GM18868 (cell line): ENCODE data around the gene TP73.
A peak's percentile ranks its signal among the peaks of the same experiment; 100 is the strongest.

Experiments used
- ATAC-seq: cut with Tn5 transposase; IDR thresholded peaks from one replicate; pipeline ENCODE4 v1.9.1; 2021; ENCODE audit warnings: mild to moderate bottlenecking, moderate library complexity; ENCODE audit not compliant: unreplicated experiment

Gene TP73

DNA sequence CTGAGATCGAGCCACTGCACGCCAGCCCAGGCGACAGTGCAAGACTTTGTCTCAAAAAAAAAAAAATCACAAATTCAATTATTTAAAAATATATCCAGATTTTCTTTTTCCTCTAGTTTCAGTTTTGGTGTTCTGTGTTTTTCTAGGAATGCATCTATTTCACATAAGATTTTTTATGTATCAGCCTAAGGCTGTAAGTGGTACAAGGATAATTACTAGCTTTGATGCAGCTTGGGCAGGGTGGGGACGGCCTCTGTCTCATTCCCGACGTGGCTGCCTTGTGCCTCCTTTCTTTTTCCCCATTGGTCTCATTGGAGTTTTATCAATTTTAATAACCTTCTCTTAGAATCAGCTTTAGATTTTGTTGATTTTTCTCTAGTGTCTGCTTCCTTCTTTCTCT lies 106.8 kb downstream of the TP73 start:
- no peak for ATAC-seq

DNA sequence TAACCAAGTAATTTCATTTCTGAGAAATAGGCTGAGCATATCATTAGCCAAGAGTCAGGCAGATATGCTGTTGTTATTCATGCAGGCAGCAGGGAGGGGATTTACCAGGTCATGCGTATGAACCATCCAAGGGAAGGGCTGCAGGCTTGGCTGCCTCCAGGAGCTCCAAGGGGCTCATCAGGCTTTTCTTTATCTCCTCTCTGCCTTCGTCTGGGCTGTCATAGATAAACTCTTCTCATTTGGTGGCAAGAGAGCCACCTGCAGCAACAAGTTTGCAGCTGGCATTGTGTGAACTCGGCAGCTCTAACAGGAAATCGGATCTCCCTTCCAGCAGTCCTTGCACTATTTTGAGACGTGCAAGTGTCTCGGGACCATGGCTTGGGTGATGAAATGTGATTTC lies 107.5 kb downstream of the TP73 start:
- no peak for ATAC-seq

DNA sequence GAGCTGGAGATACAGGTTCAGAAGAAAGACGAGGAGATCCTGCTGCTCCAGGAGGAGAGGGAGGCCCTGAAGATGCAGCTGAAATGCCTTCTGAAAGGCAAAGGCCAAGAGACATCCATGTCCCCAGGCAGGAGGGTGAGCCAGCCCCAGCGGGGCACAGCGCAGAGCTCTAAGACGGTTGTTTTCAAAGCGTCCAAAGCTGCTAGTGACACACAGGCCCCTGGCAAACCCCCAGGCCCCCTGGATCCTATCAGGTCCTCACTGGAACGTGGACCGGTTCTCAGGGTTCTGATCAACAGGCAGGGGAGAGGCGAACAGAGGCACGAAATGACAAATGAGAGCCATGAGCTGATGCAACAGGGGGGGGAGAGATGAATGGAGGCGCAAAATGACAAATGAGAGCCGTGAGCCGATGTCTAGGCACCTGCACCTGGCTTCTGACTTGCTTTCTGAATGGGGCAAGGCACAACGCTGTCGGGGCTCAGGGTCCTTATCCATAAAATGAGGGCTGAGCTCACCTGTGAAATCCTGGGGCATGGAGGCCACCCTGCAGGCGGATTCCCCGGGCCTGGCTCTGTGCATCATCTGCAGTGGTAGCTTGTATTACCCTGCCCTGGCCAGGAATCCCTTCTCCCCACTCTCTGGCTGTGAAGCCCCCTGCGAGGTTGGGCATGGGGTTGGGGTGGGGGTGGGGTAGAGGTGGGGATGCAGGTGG lies 109.1 kb downstream of the TP73 start:
- no peak for ATAC-seq

DNA sequence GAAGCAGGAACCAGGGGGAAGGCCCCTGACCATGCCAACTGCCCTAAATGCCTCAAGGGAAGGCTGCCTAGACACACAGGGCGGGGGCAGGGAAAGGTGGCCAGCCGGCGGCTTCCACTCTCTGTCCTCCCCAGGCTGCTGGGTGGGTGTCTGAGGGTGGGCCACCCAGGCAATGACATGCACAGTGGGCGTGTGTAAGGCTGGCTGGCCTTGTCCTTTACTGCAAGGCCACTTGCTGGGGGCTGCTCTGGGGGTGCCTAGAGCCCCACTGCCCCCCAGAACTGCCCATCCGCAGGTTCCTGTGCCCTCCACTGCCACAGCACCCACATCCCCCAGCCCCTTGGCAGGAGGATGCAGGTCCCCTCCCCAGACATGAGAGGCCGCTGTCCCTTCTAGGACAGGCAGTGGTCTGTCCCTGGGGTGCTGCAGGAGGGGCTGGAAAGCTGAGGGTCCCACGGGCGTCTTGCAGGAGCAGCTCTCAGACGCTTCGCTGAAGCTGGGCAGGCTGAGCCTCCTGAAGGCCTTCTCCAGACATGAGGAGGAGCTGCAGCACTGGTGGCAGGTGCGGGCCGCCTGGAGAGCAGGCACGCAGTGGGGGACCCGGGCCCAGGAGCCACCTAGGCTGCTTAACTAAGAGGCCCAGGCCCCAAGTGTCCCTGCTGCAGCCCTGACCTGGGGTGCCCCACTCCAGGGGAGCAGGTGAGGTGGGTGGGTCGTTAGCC lies 110.0 kb downstream of the TP73 start:
- no peak for ATAC-seq

DNA sequence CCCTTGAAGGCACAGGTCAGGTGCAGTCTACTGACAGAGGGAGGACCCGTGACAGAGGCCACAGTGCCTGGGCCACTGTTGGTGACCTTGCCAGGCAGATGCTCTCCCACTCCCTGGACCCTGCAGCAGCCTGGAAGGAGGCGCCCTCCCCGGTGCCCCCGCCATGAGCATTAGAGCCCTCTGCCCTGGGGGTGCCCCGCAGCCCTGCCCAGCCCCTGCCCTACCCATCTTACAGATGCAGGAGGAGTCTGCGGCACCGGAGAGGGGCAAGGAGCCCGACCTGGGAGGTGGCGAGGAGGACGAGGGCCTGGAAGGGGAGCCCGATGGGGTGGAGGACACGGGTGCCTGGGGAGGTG lies 110.5 kb downstream of the TP73 start:
- ATAC-seq, result no peak

DNA sequence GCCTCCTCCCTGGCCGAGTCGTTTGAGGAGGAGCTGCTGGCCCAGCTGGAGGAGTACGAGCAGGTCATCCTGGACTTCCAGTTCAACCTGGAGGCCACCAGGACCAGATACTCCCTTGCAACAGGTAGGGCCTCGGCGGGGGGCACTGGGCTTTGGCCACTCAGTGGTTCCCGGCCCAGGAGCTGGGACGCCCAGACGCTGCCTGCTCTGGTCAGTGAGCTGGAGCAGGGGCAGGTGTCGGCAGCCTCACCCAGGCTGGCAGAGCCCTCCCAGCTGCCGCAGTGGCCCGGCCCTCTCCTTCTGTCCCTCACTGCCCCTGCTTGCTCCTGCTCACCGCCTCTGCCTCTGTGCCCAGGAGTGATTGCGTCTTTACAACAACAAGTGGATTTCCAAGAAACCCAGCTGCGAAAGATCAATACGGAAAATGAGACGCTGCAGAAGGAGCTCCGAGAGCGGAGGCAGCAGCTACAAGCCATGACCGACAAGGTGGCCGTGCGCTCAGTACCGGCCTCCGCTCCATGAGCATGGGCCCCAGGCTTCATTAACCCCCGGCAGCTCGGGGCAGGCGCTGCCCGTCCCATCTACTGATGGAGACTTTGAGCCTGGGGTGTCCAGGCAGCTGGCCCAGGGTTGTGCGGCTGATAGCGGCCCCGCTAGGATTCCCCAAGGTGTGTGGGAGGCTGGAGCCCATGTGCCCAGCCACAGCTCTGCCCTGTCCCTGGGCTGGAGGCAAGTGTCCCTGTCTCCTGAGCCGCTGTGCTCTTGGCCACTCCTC lies 111.2 kb downstream of the TP73 start:
- no peak for ATAC-seq

DNA sequence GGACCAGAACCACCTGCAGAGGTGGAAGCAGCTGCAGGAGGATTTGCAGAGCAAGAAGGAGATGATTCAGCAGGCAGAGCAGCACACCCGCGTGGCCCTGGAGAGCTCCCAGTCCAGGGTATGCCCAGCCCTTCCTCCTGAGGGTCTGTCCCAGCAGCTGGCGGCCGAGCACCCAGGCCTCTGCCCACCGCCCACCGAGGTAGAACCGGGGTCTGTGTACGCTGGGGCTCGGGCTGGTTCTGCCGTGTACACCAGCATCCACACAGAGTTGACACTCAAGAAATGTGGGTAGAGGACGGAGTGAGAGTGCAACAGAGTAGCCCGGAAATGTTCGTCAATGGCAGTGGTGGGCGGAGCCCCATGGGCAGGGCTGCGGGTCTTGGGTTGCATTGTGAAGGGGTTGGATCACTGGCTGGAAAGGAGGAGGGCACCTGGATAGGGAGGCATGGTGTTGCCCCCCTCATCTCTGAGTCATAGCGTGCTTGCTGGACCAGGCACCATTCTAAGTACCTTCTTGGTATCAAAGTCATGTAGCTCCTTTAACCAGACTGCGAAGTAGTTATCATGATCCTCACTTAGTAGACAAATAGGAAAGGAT lies 115.1 kb downstream of the TP73 start:
- no peak for ATAC-seq

DNA sequence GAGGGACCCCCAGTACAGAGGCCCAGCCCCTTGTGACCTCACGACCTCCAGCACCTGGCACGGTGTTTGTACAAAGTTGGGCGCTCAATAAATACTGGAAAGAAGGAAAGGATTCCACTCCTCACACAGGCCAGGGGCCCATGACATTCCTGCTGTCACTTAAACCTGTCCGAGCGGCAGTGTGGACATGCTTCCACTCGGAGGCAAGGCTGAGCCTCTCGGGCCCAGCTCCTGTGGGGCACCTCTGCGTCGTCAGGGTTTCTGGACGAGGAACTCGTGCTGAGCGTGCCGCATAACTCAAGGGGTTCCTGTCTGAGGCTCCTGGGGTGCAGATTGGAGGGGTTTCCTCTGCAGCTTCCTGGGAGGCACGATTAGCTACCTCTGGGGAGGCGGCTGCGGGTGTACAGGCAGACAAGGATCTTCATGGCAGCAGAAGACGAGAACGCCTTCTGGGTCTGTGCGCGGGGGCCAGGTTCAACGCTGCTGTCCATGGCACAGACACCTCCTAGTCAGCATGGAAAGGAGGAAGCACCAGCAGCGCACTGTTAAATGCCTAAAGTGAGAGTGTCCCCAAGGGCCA lies 116.6 kb downstream of the TP73 start:
- ATAC-seq, result no peak

DNA sequence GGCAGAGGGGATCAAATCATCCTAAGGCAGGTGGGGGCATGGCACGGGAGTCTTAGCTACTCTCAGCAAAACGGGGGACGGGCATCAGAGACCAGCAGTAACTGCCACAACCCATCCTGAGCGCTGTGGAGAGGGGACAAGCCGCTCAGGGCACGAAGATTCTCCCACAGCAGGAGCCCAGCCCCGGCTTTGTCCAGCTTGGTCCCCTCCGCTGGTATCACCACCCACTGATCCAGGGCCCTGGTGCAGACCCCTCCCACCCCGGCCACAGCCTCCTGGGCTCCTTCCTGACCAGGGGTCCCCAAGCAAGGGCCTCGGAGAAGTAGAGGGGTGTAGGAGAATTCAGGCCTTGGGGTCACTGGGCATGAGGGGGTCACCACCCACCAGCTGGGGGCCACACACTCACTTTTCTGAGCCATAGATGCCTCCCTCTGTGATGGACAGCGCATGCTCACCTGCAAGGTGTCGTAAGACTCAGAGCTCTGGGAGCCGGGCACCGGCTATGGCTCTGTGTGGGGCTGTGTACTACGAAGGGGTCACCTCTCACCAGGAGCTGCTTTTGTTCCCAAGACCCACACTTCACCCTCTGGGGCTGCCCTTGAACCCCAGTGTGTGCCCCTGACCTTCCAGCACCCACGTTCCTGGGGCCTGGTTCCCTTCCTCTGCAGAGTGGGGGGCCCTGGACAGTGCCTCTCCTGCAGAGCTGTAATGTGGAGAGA lies 117.9 kb downstream of the TP73 start:
- no peak for ATAC-seq

DNA sequence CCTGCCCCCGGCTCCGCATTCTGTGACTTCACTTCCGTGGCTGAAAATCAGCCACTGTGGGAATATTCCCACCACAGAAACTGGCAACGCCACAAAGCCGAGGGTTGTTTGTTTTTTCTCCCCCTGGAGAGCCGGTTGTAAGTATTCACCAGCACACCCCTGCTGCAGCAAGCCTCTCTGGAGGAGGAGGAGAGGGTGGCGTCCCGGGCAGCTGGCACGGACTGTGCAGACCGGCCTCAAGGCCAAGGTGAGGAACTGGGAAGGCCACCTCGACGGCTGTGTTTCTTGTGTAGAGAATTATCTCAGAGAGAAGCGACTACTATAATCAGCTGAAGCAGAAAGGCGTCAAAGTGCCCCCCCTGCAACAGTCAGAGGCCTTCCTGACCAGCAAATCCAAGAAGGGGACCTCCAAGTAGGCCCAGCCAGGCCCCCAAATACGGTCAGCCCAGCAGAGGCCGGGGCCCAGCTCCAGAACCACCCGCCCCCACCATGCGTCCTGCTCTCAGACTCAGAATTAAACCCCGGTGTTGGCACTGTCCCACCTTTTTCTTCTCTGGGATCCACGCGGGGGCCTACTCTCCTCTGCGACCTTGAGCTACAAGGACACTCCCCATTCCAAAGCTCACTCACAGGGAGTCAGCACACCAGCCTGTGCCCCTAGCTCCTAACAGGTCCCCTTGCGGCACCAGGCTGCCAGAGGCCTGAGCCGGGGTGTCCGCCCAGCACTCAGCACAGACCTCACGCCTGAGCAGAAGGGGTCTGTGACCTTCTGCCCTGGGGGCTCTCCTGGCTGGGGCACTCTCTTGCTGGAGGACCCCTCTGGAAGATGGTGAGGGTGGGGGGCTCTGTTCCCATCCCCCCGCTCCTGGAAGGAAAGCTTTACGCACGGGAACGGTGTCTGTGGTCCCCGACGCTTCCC lies 119.1 kb downstream of the TP73 start:
- no peak for ATAC-seq

DNA sequence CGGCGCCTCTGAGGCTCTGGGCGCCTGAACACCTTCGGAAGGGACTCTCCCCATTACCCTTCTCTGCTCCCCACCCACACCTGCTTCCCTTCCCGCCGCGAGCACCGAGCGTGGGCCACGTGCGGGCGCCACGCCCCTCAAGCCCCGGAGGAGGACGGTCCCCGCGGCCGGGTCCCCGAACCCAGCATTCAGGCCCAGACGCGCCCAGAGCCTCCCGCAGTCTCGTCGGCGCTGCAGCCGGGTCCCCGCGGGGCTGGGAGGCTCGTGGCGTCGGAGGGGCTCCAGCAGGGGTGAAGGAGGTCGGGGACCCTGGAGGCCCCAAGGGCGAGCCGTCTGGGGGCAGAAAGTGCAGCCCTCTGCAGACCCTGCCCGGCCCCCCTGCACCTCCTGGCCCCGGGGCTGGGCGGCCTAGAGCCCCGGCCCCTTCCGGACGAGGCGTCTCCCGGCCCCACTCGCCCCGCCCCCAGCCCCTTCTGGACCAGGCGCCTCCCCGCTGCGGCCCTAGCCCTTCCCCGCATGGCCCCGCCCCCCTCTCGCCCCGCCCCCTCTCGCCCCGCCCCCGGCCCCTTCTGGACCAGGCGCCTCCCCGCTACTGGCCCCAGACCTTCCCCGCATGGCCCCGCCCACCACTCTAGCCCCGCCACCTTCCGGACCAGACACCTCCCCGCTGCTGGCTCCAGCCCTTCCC lies 119.9 kb downstream of the TP73 start:
- peak; percentile 62 for ATAC-seq

DNA sequence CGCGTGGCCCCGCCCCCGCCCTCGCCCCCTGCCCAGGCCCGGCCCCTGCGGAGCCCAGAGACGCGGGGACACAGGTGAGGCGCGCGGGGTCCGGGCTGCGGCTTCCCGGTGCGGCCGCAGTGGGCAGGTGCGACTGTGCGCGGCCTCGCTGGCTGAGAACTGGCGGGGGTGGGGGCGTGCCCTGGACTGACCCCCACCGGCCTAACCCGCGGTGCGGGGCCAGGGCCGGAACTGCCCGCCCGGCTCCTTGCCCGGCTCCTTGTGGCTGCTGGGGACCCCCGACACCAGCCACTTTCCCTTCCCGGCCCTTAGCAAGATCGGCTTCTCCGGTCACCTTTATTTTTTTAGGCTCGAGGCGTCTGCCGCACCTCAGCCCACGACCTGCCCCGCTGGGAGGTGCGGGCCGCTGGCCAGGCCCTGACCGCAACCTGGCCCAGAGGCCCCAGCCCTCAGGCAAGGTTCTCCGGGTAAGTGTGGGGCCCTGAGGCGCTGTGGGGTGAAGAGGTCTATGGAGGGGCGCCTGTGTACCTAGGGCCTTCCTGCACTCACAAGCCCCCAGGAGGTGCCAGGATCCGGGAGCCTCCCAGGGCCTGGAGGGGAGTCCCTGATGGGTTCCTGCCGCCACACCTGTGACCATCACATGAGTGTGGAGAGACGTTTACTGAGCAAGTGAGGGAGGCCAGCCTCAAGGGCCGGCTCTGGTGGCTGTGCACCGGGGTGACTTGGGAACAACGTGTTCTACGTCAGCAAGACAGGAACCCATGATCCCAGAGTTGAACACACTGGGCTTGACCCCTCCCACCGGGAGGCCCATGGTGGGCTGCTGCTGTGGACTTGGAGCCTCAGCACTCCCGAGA lies 120.6 kb downstream of the TP73 start, which contains the start of gene SMIM1:
Gene SMIM1 (plus strand): TSS at position 35 of the 857 bp plus-strand sequence. CDS start 2,625 bp downstream, outside the sequence.
- no peak for ATAC-seq

DNA sequence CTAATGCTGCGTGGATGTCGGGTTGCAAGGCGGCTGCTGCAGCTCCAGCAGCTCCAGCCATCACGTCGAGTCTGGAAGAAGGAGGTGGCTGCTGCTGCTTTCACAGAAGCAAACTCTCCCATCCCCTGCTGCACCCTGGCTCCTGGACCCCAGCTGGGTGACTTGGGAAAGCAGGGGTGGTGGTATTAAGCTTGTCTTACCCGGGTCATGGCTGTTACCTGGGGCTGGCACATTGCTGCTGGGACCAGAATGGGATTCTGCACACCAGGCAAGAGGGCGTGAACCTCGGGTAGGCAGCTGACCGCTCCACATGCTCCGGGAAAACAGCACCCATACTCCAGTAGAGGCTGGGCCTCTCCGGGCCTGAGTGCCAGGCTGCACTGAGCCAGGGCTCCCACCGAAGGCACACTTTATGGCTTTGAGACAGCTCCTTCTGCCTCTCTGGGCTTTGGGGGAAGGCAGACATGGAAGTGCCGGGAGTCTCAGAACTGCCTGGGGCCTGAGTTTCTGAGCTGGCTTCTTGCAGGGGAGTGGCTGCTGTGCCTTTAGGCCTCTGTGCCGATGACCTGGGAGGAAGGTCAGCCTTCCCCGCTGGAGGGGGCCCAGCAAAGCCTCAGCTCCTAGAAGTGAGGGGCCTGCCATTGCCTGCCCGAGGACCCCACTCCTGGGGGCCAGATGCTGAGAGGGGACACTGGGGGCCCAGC lies 121.4 kb downstream of the TP73 start:
- no peak for ATAC-seq

DNA sequence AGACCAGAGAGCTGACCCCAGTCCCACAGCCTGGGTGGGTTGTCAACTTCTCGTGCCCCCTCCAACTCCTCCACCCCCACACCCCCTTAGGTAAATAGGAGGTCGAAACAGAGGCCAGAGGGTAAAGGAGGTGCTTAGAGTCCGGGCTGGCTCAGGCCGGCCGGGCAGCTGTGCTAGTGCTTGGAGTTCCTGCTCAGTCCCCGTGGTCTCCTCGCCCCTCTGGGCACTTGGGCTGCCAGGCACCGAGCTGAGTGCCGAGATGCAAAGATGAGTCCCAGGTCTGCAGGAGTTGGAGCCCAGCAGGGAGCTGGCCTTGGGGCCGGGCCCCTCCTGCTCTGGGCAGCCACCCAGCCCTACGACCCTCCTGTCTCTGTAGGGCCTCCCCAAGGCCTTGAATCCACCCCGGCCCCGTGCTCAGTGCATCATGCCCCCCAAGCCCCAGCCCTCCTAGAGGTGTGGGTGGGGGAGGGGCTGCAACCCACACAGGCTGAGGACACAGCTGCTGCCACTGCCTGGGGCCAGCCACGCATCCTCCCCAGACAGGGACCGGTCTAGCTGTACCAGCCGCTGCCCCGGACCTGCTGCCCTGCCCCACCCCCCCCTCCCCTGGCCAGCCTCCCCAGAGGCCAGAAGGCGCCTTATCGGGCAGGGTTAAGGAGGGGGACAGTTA lies 122.1 kb downstream of the TP73 start:
- ATAC-seq, result no peak

DNA sequence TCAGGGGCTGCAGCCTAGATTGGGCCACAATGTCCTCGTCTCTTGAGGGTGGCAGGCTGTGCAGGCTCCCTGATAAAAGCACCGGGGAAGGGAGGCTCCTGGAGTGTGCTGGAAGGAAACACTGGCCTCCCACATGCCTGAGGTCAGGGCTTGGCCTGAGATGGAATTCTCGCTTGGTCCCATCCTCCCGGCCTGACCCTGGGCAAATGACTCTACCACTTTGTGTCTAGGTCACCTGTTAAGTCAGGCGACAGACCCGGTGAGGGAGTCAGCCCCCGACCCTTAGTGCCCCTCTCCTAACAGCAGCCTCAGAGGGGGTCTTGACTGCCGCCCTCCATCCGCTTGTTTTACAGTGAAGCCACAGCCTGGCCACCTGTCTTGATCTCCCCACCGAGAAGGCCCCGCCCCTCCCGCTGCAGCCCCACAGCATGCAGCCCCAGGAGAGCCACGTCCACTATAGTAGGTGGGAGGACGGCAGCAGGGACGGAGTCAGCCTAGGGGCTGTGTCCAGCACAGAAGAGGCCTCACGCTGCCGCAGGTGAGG lies 122.7 kb downstream of the TP73 start:
- ATAC-seq, result no peak

DNA sequence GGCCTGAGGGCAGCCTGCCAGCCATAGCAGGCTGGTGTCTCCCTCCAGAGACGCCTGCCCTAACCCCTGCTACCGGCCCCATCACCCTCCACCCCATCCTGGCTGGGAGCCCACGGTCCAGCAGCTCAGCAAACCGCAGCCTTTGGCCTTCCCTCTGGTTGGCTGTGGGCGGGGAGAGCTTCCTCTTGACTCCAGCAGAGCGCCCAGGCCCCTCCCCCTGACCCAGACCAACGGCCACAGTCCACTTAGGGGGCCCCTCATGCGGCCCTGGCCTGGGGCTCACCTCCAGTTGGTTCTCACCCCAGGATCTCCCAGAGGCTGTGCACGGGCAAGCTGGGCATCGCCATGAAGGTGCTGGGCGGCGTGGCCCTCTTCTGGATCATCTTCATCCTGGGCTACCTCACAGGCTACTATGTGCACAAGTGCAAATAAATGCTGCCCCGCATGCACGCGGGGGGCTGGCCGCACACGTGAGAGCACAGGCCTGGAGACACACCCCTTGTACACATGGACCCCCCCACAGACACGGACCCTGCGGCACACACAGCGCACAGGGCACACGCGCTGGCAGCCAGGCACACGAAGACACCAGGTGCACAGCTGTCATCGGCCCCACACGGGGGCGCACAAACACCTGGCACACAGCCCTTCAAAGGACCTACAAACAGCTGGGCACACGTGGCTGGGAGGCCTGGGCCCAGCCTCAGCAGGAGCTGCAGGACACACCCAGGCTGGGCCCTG lies 123.3 kb downstream of the TP73 start:
- ATAC-seq, result no peak
